Effector CD4-positive, alpha-beta T cell (primary cell): Measurements from ENCODE around the gene AQP9.
"Not testable (repeated sequence)": the region's sequence is repeated elsewhere in the genome, so short reads cannot be mapped to it uniquely, and the experiment has no call there.

Experiments used
- DNase-seq: peaks from one replicate; pipeline ENCODE4 v3.0.0-alpha.2; 2020

The AQP9 gene

GRCh38 chr15:58182460-58183163, 44.4 kb downstream of the AQP9 start:
- no peak for DNase-seq

GRCh38 chr15:58185439-58185838, 47.3 kb downstream of the AQP9 start:
- DNase-seq = no peak

- DNase-seq = no peak
These were observed 51.1 kb downstream of the AQP9 start for GRCh38 chr15:58189148-58189811.

- no peak for DNase-seq
These were observed 52.2 kb downstream of the AQP9 start for GRCh38 chr15:58190419-58190818.

GRCh38 chr15:58193636-58194035, 55.5 kb downstream of the AQP9 start:
- DNase-seq = not testable (repeated sequence)

- DNase-seq = no peak
These were observed 62.6 kb downstream of the AQP9 start for GRCh38 chr15:58200739-58201138.

GRCh38 chr15:58201516-58201915, 63.3 kb downstream of the AQP9 start:
- DNase-seq = no peak

- no peak for DNase-seq
These were observed 65.4 kb downstream of the AQP9 start for GRCh38 chr15:58203537-58203936.

- DNase-seq = no peak
These were observed 68.0 kb downstream of the AQP9 start for GRCh38 chr15:58206151-58206550.

GRCh38 chr15:58208217-58208616, 70.0 kb downstream of the AQP9 start:
- DNase-seq = not testable (repeated sequence)

- not testable (repeated sequence) for DNase-seq
These were observed 70.9 kb downstream of the AQP9 start for GRCh38 chr15:58209007-58209481.

- not testable (repeated sequence) for DNase-seq
These were observed 71.8 kb downstream of the AQP9 start for GRCh38 chr15:58210031-58210430.

- DNase-seq = no peak
These were observed 74.8 kb downstream of the AQP9 start for GRCh38 chr15:58212909-58213526.

GRCh38 chr15:58213587-58214338, 75.6 kb downstream of the AQP9 start:
- no peak for DNase-seq

GRCh38 chr15:58214591-58215340, 76.6 kb downstream of the AQP9 start:
- no peak for DNase-seq

GRCh38 chr15:58217460-58217859, 79.3 kb downstream of the AQP9 start:
- no peak for DNase-seq

GRCh38 chr15:58221591-58222241, 83.5 kb downstream of the AQP9 start:
- DNase-seq = no peak

- no peak for DNase-seq
These were observed 84.5 kb downstream of the AQP9 start for GRCh38 chr15:58222679-58223078.

GRCh38 chr15:58223432-58223831, 85.3 kb downstream of the AQP9 start:
- DNase-seq = no peak

- DNase-seq = no peak
These were observed 85.9 kb downstream of the AQP9 start for GRCh38 chr15:58224068-58224467.

GRCh38 chr15:58227706-58228543, 89.7 kb downstream of the AQP9 start:
- DNase-seq = peak; percentile 52
